DMS79 treated with DMSO at 0.1 percent for 48 hours (cell line): ENCODE results near the gene ABCD2.
"Not testable (repeated sequence)": the region's sequence is repeated elsewhere in the genome, so short reads cannot be mapped to it uniquely, and the experiment has no call there.

Experiments used
- DNase-seq: peaks from one replicate; lab custom pipeline; 2025; lab: John Stamatoyannopoulos, UW

ABCD2 gene

GRCh38 chr12:39612250-39612649, 7.4 kb downstream of the ABCD2 start:
- no peak for DNase-seq

- no peak for DNase-seq
Measured at GRCh38 chr12:39611818-39612217, 7.8 kb downstream of the ABCD2 start.

DNA sequence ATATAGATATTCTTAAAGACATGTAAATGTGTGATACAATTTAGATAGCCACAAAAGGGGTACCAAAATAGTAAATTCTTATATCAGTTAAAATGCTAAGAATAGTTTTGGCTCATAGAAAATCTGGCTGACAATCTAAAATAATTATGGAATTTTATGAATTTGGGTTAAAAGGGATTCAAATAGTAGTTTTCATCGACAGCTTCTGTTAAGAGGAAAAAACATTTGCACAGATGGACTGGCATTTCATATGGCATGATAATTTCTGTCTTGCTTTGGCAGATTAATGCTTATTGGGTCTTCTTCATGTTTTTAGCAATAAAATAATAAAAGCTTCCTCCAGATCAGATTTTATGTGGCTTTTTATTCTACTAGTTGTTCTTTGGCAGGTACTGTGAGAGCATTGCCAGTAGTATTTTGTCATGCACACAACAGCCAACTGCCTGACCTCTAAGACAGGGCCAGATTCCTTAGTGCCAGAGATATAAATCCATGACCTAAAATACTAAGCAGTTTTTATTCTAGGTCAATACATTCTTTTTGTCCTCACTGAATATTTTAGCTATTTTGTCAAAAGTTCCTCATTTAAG, 9.1 kb downstream of the ABCD2 start:
- no peak for DNase-seq

GRCh38 chr12:39606712-39607423, 12.7 kb downstream of the ABCD2 start:
- DNase-seq = no peak

DNA sequence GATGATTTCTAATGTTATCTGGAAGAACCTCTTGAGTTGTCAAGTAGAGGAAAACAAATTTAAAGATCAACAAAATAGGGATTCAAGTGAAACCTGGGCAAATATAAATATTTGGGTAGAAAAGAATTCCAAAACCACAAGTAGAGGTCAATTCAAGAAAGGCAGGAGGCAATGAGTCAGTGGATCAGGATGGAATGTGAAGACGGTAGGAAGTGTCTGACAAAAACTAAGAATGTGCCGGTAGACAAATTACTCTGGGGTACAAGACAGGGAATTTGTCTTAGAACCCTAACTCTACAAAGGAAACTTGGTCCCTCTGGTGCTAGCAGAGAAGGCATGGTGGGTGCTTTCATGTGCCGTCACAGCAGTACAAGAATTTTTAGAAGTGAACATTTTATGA, 13.6 kb downstream of the ABCD2 start:
- no peak for DNase-seq

GRCh38 chr12:39605501-39605900, 14.1 kb downstream of the ABCD2 start:
- DNase-seq = no peak

DNA sequence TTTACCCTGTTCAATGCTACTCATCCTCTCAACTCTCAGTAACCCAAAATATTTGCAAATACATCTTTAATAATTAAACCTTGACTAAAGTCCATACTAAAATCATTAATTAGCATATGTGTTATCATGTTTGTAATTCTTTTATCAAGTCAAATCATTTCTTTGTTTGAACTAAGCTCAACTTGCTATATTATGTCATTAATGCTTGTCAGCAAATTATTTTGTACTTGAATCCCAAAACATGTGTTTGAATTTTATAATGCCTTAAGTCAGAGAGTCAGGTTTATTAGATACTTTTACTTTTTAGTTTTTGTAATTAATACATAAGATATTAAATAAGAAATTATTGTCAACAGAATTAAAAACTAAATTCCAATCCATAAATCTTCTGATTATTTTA, 16.5 kb downstream of the ABCD2 start:
- no peak for DNase-seq

DNA sequence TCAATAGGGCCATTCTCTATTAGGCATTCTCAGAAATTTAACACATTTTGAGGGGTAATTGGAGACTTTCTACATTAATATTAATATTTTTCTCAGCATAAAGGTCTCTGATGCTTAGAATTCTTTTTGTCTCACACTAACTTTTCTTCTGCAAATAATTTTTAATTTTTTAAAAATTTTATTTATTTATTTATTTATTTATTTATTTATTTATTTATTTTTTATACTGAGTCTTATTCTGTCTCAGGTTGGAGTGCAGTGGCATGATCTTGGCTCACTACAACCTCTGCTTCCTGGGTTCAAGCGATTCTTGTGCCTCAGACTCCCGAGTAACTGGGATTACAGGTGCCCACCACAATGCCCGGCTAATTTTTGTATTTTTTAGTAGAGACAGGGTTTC, 17.7 kb downstream of the ABCD2 start:
- not testable (repeated sequence) for DNase-seq

DNA sequence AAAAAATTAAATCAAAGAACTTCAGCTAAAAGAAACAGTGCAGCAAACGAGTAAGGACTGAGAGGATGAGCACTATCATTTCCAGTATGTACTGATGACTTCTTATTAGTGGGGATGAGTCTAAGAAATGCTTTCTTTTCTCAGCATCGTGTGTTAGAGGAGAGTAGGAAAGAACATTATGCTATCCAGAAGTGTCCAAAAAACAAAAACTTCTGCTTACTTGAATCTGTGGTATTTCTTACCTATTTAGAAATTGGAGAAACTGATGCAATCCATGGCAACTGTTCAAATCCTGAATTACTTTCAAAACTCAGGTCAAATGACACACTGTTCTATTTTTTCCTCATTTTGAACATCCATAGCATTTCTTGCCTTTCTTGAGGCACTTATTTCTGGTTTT, 23.7 kb downstream of the ABCD2 start:
- DNase-seq = no peak

DNA sequence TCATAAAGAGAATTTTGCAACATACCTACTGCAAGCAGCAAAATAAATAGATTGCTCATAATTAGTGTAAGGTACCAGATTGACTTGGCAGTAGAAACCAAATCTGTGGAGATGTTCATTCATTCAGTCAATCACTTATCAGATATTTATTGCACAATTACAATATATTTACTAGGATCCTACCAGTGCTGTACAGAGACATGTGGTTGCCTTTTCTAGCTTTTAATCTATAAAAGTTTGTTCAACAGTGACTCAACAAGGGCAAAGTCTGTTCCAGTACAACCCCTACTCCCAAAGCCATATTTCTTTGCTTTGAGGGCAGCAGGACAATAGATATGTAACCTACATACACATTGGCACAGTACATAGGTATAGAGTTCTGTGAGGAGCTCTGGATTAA, 27.3 kb downstream of the ABCD2 start:
- DNase-seq = no peak

DNA sequence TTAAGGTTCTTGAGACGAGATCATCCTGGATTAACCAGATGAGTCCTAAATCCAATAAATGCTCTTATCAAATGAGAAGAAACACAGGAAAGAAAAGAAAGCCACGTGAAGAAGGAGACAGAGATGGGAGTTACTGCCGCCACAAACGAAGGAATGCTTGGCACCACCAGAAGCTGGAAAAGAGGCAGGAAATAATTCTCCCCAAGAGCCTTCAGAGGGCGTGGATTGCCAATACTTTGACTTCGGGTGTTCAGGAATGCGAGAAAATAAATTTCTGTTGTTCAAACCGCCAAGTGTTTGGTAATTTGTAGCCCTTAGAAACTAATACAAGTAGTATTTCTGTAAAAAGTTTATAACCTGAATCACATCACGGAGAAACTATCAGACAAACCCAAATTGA, 31.3 kb downstream of the ABCD2 start:
- no peak for DNase-seq

GRCh38 chr12:39587225-39587624, 32.4 kb downstream of the ABCD2 start:
- DNase-seq = no peak

- no peak for DNase-seq
Measured at GRCh38 chr12:39586816-39587215, 32.8 kb downstream of the ABCD2 start.

- no peak for DNase-seq
Measured at GRCh38 chr12:39581592-39581991, 38.0 kb downstream of the ABCD2 start.

- no peak for DNase-seq
Measured at GRCh38 chr12:39575498-39575875, 44.1 kb downstream of the ABCD2 start.

DNA sequence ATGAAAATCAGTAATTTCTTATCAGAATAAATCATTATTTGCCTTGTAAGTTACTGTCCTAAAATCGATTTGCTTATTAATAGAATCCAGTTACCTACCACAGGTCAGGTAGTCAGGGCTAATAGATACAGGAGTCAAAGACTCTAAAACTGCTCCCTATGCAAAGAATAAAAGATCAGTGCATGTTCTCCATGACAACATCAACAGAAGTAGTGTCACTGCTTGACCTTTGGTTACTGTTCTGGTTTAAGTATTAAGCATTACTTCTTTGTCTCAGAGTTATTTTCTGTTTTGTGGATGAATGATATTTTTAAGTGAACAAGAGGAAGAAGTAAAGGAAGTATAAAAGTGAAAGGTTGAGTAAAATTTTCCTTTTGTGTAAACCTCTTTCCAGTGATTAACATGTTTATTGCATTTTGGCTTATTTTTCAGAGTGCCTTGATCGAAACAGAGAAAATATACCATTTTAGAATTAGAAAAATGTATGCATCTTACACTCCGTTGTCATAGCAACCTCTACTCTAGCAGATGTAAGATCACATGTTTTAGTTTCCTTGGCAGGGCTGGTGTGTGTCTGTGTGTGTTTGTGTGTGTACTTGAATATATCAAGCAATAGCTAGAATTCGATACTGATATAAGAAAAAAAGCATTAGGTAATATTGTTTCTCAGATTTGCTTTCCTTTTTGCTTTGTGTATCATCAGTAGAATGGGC, 44.7 kb downstream of the ABCD2 start:
- no peak for DNase-seq

DNA sequence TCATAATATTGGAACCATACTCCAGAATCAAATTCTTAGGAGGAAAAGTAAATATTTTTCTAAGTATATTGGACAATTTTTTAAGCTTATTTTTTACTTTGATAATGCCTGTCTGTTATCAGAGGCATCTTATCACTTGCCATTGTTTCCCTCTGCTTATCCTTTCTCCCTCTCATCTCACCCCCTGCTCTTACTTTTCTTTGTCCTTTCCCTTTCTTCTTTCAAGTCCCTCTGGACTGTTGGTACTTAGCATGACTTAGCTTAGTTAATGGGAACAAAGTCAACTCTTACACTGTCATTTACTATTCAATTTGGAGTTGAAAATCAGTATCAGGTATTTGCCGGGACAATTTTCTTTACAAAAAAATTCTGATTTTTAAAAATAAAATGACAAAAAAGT, 45.2 kb downstream of the ABCD2 start:
- no peak for DNase-seq

GRCh38 chr12:39573971-39574370, 45.6 kb downstream of the ABCD2 start:
- DNase-seq = no peak

DNA sequence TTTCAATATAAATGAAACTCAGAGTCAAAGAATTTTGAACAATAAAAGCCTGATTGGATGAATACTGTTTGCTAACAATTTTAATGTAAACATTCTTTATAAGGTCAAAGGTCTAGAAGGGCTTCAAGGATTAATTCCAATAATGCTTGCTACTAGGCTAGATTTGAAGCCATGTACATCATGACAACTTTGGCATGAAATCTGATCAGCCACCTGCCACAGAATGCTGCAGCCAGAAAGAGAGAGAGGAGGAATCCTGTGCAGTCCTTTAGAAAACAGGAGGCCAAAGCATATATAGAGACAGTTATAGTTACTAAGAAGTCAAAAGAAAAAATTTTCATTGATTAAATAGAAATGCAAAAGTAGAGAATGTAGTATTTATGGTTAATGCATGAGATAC, 47.1 kb downstream of the ABCD2 start:
- DNase-seq = no peak

DNA sequence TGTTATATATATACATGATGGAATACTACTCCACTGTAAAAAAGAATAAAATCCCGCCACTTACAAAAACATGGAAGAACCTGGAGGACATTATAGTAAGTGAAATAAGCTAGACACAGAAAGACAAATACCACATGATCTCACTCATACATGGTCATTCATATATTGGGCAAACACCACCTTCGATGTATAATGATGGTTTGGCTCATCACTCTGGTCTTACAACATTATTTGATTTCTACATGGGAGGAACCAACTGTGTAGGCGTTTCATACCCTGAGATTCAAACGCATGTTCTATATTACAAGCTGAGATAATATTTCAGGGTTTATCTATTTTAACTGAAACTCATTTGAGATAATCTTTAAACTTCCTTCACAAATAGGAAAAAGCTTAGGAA, 48.3 kb downstream of the ABCD2 start:
- no peak for DNase-seq

DNA sequence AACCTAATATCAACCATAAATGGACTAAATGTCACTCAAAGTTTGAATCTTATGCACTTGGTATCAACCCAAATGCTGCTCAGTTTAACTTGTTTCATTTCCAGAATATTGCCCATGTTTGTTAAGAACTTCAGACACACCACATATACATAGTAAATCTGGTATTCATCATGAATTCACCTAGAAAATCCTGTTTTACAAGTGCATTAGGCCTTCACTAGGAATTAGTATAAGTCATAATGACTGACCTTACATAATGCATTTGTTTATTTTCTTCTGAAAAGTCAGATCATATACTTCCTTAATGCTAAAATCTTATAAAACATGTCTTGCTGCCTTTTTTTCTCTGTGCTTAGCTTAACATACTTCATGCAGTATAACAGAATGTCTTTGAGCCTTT, 66.1 kb downstream of the ABCD2 start:
- DNase-seq = no peak

GRCh38 chr12:39544211-39544610, 75.4 kb downstream of the ABCD2 start:
- DNase-seq = not testable (repeated sequence)

DNA sequence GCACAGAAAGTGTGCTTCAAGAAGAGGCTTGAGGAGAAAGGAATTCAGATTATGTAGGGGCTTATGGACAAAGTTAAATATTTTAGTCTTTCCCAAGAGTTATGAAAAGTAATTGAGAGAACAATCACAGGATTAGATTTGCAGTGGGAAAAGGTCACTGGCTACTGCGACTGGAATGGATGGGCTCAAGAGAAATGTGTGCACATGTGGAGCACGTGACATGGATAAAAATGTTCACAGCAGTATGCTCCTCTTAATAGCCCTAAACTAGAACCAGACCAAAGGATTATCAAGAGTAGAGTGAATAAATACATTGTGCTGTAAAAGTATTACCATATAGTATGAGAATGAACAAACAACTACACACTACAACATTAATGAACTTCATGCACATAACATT, 78.1 kb downstream of the ABCD2 start:
- no peak for DNase-seq

- DNase-seq = no peak
Measured at GRCh38 chr12:39538679-39539104, 80.9 kb downstream of the ABCD2 start.
